Measurements from ENCODE around the gene CENPL. TPM values are rescaled to one million over a fixed set of nuclear protein-coding genes. Genes with fewer than 3 reads are reported as not detected.

The CENPL gene
- 10 to 100 TPM; 30.7 to 34.2 TPM for total RNA-seq

GRCh38 chr1:173824315-173825081 is at the start of gene CENPL, which contains the start of gene DARS2:
TSS of gene CENPL (minus strand) at chr1:173824883. CDS start at chr1:173811299, 13,584 bp downstream.
TSS of gene DARS2 (plus strand) at chr1:173824673. CDS start at chr1:173825230, 557 bp downstream.
- Mint-ChIP-seq H3K27me3 (no peaks in the 10 kb centered on the region), H3K27ac (peak within 1 kb of the TSS; percentile 100), H3K36me3 (peaks cover 36% of the 10 kb centered on the region), H3K4me1 (peaks cover 42% of the 10 kb centered on the region), H3K9me3 (no peaks in the 10 kb centered on the region), H3K4me3 (peak within 1 kb of the TSS; percentile 99)
- peak; percentile 88 for DNase-seq

- Mint-ChIP-seq H3K27me3 (peaks cover 15% of the 10 kb centered on the region), H3K4me1 (peaks cover 38% of the 10 kb centered on the region), H3K4me3 (no peak overlapping the region)
These were observed 46.8 kb upstream of the CENPL start for GRCh38 chr1:173871500-173871899.

DNA sequence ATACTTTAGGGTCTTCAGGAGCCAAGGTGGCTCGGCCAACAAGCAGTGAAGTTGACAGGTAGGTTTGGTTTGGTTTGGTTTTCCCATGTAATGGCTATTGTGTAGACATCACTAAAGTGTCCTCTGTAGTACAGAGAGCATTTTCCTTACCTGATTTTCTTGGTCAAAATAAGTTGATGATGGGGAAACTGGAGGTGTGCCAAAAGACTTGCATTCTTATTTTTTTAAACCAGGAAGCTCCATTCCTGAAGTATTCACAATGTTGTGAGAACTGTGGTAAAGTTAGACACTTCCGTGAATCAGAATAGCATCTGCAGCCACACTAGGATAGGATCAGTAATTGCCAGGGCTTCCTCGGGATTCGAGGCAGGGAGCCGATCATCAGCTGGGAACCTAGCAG is 46.4 kb upstream of the CENPL start:
- Mint-ChIP-seq H3K27me3 (peaks cover 17% of the 10 kb centered on the region), H3K4me3 (no peak overlapping the region), H3K9me3 (no peaks in the 10 kb centered on the region), H3K27ac (no peak overlapping the region), H3K36me3 (peaks cover 38% of the 10 kb centered on the region), H3K4me1 (peaks cover 41% of the 10 kb centered on the region)
- DNase-seq, result no peak

More at GRCh38 chr1:173871500-173871899, 46.8 kb upstream of the CENPL start:
- Mint-ChIP-seq H3K36me3 (peaks cover 34% of the 10 kb centered on the region), H3K9me3 (no peaks in the 10 kb centered on the region), H3K27ac (no peak overlapping the region)
- DNase-seq, result no peak

DNA sequence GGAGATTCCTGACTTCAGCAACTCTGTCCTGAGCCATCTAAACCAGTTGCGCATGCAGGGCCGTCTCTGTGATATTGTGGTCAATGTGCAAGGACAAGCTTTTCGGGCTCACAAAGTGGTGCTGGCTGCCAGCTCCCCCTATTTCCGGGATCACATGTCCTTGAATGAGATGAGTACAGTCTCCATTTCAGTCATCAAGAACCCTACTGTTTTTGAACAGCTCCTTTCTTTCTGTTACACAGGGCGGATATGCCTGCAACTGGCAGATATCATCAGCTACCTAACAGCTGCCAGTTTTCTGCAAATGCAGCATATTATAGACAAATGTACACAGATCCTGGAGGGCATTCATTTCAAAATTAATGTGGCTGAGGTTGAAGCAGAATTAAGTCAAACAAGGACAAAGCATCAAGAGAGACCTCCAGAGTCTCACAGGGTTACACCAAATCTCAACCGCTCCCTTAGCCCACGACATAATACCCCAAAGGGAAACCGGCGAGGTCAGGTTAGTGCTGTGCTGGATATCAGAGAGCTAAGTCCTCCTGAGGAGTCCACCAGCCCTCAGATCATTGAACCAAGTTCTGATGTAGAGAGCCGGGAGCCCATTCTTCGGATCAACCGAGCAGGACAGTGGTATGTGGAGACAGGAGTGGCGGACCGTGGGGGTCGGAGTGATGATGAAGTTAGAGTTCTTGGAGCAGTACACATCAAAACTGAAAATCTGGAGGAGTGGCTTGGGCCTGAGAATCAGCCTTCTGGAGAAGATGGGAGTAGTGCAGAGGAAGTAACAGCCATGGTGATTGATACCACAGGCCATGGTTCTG is 45.8 kb upstream of the CENPL start:
- H3K4me3 Mint-ChIP-seq, result peak overlapping the region; percentile 100
- H3K27ac Mint-ChIP-seq, result peak overlapping the region; percentile 26
- peaks cover 42% of the 10 kb centered on the region for H3K36me3 Mint-ChIP-seq
- no peak for DNase-seq
- H3K9me3 Mint-ChIP-seq, result no peaks in the 10 kb centered on the region
- H3K27me3 Mint-ChIP-seq, result peaks cover 23% of the 10 kb centered on the region
- H3K4me1 Mint-ChIP-seq, result peaks cover 46% of the 10 kb centered on the region

- peaks cover 58% of the 10 kb centered on the region for H3K4me1 Mint-ChIP-seq
- no peak for DNase-seq
- H3K4me3 Mint-ChIP-seq, result peak overlapping the region; percentile 100
- peak overlapping the region; percentile 96 for H3K27ac Mint-ChIP-seq
- H3K9me3 Mint-ChIP-seq, result no peaks in the 10 kb centered on the region
- peaks cover 28% of the 10 kb centered on the region for H3K27me3 Mint-ChIP-seq
- H3K36me3 Mint-ChIP-seq, result peaks cover 52% of the 10 kb centered on the region
These were observed 44.3 kb upstream of the CENPL start for GRCh38 chr1:173869021-173869359.

DNA sequence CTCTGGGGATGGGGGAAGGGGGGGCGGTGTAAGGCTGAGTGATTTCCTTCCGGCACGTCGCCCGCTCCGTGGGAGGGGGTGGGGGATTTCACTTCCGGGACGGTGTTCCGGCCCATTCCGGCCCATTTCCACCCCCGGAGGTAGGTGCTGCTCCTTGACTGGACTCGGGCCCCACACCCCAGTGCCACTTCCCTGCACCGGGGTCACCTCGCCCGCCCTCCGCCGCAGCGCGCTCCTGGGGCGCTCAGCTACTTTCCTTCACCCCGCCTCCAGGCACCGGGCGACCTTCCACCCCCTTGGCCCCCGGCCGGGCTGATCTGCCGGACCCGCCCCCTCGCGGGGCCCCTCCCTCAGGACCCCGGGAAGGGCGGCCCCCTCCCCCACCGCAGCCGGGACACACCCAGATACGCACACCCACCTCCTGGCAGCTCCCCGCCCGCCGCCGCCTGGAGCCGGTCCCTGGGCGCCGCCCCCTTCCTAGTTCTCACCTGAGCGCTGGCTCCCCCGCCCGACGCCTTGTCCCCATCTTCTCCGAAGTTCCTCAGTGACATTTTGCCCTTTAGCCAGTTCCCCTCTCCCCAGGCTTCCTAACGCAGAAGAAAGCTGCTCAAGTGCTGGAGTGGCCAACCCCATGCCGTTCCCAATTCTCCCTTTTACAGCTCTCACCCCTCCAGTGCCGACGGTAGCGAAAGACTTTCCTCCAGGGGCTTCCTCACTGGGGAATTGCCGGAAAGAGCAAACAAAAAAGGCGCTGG is 43.8 kb upstream of the CENPL start, which contains the start of gene ZBTB37:
Gene ZBTB37 (plus strand): TSS at position 115 of the 755 bp plus-strand sequence. CDS start 1,846 bp downstream, outside the sequence.
- DNase-seq, result peak; percentile 98
- H3K4me3 Mint-ChIP-seq, result peak within 1 kb of the TSS; percentile 100
- H3K36me3 Mint-ChIP-seq, result peaks cover 57% of the 10 kb centered on the region
- H3K4me1 Mint-ChIP-seq, result peaks cover 61% of the 10 kb centered on the region
- peak within 1 kb of the TSS; percentile 96 for H3K27ac Mint-ChIP-seq
- H3K9me3 Mint-ChIP-seq, result no peaks in the 10 kb centered on the region
- H3K27me3 Mint-ChIP-seq, result peaks cover 33% of the 10 kb centered on the region

GRCh38 chr1:173867753-173868265 is 43.1 kb upstream of the CENPL start, which contains the start of gene GAS5:
TSS of gene GAS5 (minus strand) at chr1:173867989.
- DNase-seq, result peak; percentile 99
- Mint-ChIP-seq H3K4me3 (peak within 1 kb of the TSS; percentile 100), H3K27me3 (peaks cover 35% of the 10 kb centered on the region), H3K36me3 (peaks cover 61% of the 10 kb centered on the region), H3K27ac (peak within 1 kb of the TSS; percentile 96), H3K9me3 (no peaks in the 10 kb centered on the region), H3K4me1 (peaks cover 64% of the 10 kb centered on the region)

GRCh38 chr1:173867141-173867752 is 42.6 kb upstream of the CENPL start:
- Mint-ChIP-seq H3K27ac (peak overlapping the region; percentile 96), H3K9me3 (no peaks in the 10 kb centered on the region), H3K36me3 (peaks cover 63% of the 10 kb centered on the region), H3K4me1 (peaks cover 65% of the 10 kb centered on the region), H3K27me3 (peaks cover 40% of the 10 kb centered on the region), H3K4me3 (peak overlapping the region; percentile 100)
- no peak for DNase-seq

DNA sequence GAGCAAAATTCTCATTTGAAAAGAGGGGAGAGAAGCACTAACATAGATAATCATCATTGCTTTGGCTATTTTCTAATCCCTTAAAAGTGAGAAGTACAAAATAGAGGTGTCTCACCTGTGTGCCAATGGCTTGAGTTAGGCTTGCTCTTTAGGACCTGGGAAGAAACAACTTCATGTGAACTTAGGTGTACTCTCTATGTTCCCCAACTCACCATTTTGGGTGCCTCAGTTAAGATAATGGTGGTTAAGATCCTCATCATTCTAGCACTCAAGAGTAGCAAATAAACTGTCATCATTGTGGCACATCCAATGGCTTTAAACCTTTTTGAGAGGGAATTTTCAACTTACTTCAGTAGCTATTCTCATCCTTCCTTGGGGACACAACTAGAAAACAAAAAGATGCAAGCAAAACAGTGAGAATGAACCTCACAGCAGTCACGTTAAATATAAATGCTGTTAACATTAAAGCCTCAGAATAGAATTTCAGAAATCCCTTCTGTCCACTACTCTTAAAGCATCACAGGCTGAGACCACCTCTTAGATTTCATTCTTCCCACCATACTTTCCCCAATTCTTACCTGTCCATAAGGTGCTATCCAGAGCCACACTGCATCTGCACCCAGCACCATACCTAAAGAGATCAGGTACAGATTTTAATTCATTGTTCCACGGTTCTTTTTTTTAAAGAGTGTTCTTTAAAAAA is 41.9 kb upstream of the CENPL start:
- no peak for DNase-seq

GRCh38 chr1:173865468-173866164 is 40.9 kb upstream of the CENPL start:
- Mint-ChIP-seq H3K27ac (peak overlapping the region; percentile 96), H3K4me3 (peak overlapping the region; percentile 100), H3K36me3 (peaks cover 66% of the 10 kb centered on the region), H3K27me3 (peaks cover 45% of the 10 kb centered on the region), H3K9me3 (no peaks in the 10 kb centered on the region), H3K4me1 (peaks cover 60% of the 10 kb centered on the region)
- no peak for DNase-seq

More for the DNA sequence above, 41.9 kb upstream of the CENPL start:
- Mint-ChIP-seq H3K4me1 (peaks cover 68% of the 10 kb centered on the region), H3K9me3 (no peaks in the 10 kb centered on the region), H3K36me3 (peaks cover 68% of the 10 kb centered on the region), H3K27ac (peak overlapping the region; percentile 96), H3K4me3 (peak overlapping the region; percentile 100), H3K27me3 (peaks cover 45% of the 10 kb centered on the region)

- peak overlapping the region; percentile 100 for H3K4me3 Mint-ChIP-seq
- DNase-seq, result no peak
- peak overlapping the region; percentile 96 for H3K27ac Mint-ChIP-seq
- peaks cover 65% of the 10 kb centered on the region for H3K36me3 Mint-ChIP-seq
- no peaks in the 10 kb centered on the region for H3K9me3 Mint-ChIP-seq
- peaks cover 54% of the 10 kb centered on the region for H3K4me1 Mint-ChIP-seq
- peaks cover 45% of the 10 kb centered on the region for H3K27me3 Mint-ChIP-seq
These were observed 39.6 kb upstream of the CENPL start for GRCh38 chr1:173864179-173864867.

- Mint-ChIP-seq H3K4me1 (peaks cover 50% of the 10 kb centered on the region), H3K9me3 (no peaks in the 10 kb centered on the region), H3K27me3 (peaks cover 45% of the 10 kb centered on the region), H3K4me3 (peak overlapping the region; percentile 100), H3K36me3 (peaks cover 65% of the 10 kb centered on the region), H3K27ac (peak overlapping the region; percentile 96)
- no peak for DNase-seq
These were observed 38.8 kb upstream of the CENPL start for GRCh38 chr1:173863224-173864161.
